Retinal pigment epithelial cell (primary cell): ENCODE measurements around the gene KLHL3.

Source experiments
- DNase-seq: peaks from one replicate; pipeline ENCODE4 v3.0.0-alpha.2; 2010; ENCODE audit warnings: low read depth
- H3K4me3 ChIP-seq: 2 replicates; pipeline ENCODE4 v1.5.1; 2011; ENCODE audit warnings: mild to moderate bottlenecking, low read length, control low read depth, moderate library complexity
- TF ChIP-seq, protein P1 (sequence below): conservative IDR thresholded peaks from 2 replicates; pipeline ENCODE4 v1.5.1; 2011; ENCODE audit warnings: low read depth, low read length, control low read depth, inconsistent platforms

KLHL3 gene

GRCh38 chr5:137618476-137618875 is 117.4 kb downstream of the KLHL3 start:
- TF ChIP-seq, protein P1, sequence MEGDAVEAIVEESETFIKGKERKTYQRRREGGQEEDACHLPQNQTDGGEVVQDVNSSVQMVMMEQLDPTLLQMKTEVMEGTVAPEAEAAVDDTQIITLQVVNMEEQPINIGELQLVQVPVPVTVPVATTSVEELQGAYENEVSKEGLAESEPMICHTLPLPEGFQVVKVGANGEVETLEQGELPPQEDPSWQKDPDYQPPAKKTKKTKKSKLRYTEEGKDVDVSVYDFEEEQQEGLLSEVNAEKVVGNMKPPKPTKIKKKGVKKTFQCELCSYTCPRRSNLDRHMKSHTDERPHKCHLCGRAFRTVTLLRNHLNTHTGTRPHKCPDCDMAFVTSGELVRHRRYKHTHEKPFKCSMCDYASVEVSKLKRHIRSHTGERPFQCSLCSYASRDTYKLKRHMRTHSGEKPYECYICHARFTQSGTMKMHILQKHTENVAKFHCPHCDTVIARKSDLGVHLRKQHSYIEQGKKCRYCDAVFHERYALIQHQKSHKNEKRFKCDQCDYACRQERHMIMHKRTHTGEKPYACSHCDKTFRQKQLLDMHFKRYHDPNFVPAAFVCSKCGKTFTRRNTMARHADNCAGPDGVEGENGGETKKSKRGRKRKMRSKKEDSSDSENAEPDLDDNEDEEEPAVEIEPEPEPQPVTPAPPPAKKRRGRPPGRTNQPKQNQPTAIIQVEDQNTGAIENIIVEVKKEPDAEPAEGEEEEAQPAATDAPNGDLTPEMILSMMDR: no peak
- no peak overlapping the region for H3K4me3 ChIP-seq
- DNase-seq: no peak

DNA sequence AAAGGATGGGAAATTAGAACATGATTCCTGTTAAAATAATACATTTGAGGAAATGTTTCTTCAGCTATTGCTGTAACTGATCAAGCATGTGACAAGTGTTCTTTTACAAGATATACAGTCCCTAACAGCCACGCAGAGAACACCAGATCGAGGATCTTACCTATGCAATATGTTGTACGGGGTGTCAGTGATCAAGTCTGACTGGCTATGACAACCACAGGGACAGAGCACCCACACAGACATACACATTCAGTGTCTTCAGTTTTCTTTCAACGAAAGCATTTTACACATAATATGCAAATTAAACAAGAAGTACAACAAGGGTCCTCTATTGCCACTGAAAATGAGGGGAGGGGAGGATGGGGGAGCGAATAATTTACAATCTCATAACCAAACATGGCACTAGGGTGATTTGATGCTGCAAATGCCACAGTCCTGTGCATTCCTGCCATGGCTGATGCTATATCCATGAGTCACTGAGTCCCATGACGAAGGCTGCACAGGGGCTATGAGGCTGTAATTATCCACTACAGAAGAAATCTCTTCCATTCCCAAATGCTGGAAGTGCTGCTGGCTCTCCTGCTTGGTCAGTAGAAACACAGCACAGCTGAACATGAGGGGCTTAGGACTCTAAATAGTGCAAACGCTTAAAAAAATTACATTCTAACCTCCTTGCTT is 118.2 kb downstream of the KLHL3 start:
- H3K4me3 ChIP-seq: no peak overlapping the region
- TF ChIP-seq, protein P1: no peak
- peak; percentile 61 for DNase-seq

- H3K4me3 ChIP-seq: no peak overlapping the region
- no peak for DNase-seq
- TF ChIP-seq, protein P1: no peak
These were observed 119.8 kb downstream of the KLHL3 start for GRCh38 chr5:137616046-137616445.

DNA sequence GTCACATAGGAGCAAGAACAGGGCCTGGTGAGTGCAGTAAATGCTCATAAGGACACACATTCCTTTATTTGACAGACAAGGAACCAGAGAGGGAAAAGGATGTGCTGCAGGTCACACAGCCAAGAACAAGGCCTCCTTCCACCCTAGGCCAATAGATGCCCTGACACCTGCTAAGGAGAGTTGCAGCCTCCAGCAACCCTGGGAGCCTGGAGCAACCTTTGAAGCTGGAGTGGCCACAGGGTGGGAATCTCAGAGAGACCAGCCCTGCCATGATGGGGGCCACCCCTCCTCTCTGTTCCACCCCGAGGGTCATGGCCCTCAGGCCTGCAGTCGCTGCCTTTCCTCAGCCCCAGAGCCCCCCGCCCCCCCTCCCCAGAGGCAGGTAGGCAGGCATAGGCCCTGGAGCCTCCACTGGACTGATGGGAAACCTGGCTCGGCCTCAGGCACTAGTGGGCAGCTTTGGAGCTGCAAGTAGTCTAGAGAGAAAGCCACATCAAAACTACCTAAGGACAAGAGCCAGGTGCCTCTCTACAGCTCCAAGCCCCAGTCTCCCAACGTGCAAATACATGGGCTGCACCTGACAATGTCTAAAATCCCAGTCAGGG is 120.6 kb downstream of the KLHL3 start:
- TF ChIP-seq, protein P1: no peak
- H3K4me3 ChIP-seq: no peak overlapping the region
- no peak for DNase-seq

- TF ChIP-seq, protein P1: no peak
- no peak overlapping the region for H3K4me3 ChIP-seq
- DNase-seq: no peak
These were observed 122.2 kb downstream of the KLHL3 start for GRCh38 chr5:137613554-137614265.

DNA sequence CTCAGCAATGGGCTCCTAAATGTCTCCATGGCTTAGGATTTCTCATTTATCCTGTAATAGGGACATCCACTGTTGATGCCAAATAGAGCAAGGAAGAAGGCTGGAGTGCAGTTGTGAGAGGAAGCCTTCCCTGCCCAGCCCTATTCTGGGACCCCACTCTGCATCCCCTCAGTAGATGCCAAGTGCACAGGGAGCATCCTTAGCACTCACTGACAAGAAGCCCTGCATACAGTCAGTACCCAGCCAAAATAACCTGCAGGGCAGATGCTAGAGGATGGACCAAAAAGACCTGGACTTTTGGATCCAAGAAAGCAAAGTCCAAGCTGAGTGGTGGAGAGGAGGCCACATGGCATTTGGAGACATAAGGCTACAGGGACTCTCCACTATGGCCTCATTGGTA is 123.3 kb downstream of the KLHL3 start:
- TF ChIP-seq, protein P1: no peak
- no peak for DNase-seq
- H3K4me3 ChIP-seq: no peak overlapping the region
